ENCODE measurements around the gene LIX1L. TPM values are rescaled to one million over a fixed set of nuclear protein-coding genes. Genes with fewer than 3 reads are reported as not detected.

The LIX1L gene
- total RNA-seq, 1 experiment from 2014 or later = 34.1 TPM

- peak overlapping the region; percentile 51 for H3K27ac ChIP-seq
- peak in 1 of 2 experiments; percentile 53 for DNase-seq (ENCODE audit: low read depth in 1 of 2, low spot score in 2 of 2)
These were observed 5.6 kb upstream of the LIX1L start for GRCh38 chr1:145963265-145964019.

GRCh38 chr1:145962157-145963102 is 4.6 kb upstream of the LIX1L start:
- no peaks in the 10 kb centered on the region for H3K36me3 ChIP-seq
- peak overlapping the region; percentile 27 for H3K4me3 ChIP-seq
- H3K9me3 ChIP-seq (replicated peaks) = no peaks in the 10 kb centered on the region
- DNase-seq (ENCODE audit: low read depth in 1 of 2, low spot score in 2 of 2) = no peak
- H3K4me1 ChIP-seq (replicated peaks) = peaks cover 53% of the 10 kb centered on the region
- H3K27ac ChIP-seq = no peak overlapping the region
- no peaks in the 10 kb centered on the region for H3K27me3 ChIP-seq (replicated peaks)

More at GRCh38 chr1:145963265-145964019, 5.6 kb upstream of the LIX1L start:
- Histone ChIP-seq H3K4me3 (peak overlapping the region; percentile 50; the same call in 1 of the 2 replicates), H3K9me3 (replicated peaks) (no peaks in the 10 kb centered on the region), H3K27me3 (replicated peaks) (no peaks in the 10 kb centered on the region), H3K36me3 (no peaks in the 10 kb centered on the region), H3K4me1 (replicated peaks) (peaks cover 52% of the 10 kb centered on the region)

- H3K27ac ChIP-seq = no peak overlapping the region
- no peaks in the 10 kb centered on the region for H3K36me3 ChIP-seq
- H3K27me3 ChIP-seq (replicated peaks) = no peaks in the 10 kb centered on the region
- no peaks in the 10 kb centered on the region for H3K9me3 ChIP-seq (replicated peaks)
- H3K4me1 ChIP-seq (replicated peaks) = peaks cover 54% of the 10 kb centered on the region
- peak overlapping the region; percentile 58 for H3K4me3 ChIP-seq
- DNase-seq (ENCODE audit: low read depth in 1 of 2, low spot score in 2 of 2) = no peak
These were observed 3.8 kb upstream of the LIX1L start for GRCh38 chr1:145961425-145962156.

- Histone ChIP-seq H3K4me3 (peak overlapping the region; percentile 58), H3K4me1 (replicated peaks) (peaks cover 59% of the 10 kb centered on the region), H3K36me3 (no peaks in the 10 kb centered on the region), H3K27me3 (replicated peaks) (no peaks in the 10 kb centered on the region), H3K9me3 (replicated peaks) (no peaks in the 10 kb centered on the region), H3K27ac (peak overlapping the region; percentile 37; the same call in 1 of the 2 replicates)
- DNase-seq (ENCODE audit: low read depth in 1 of 2, low spot score in 2 of 2) = no peak
These were observed 3.2 kb upstream of the LIX1L start for GRCh38 chr1:145961109-145961424.

- H3K27ac ChIP-seq = peak overlapping the region; percentile 37; the same call in 1 of the 2 replicates
- peak; percentile 83 to 85 for DNase-seq (ENCODE audit: low read depth in 1 of 2, low spot score in 2 of 2)
- peaks cover 64% of the 10 kb centered on the region for H3K4me1 ChIP-seq (replicated peaks)
- peak overlapping the region; percentile 58 for H3K4me3 ChIP-seq
- no peaks in the 10 kb centered on the region for H3K36me3 ChIP-seq
- H3K9me3 ChIP-seq (replicated peaks) = no peaks in the 10 kb centered on the region
- H3K27me3 ChIP-seq (replicated peaks) = no peaks in the 10 kb centered on the region
These were observed 2.8 kb upstream of the LIX1L start for GRCh38 chr1:145960468-145961108.

GRCh38 chr1:145959957-145960467 is 2.2 kb upstream of the LIX1L start:
- Histone ChIP-seq H3K4me1 (replicated peaks) (peaks cover 64% of the 10 kb centered on the region), H3K36me3 (peaks cover under 1% of the 10 kb centered on the region), H3K9me3 (replicated peaks) (no peaks in the 10 kb centered on the region), H3K27ac (no peak overlapping the region), H3K4me3 (peak overlapping the region; percentile 58), H3K27me3 (replicated peaks) (no peaks in the 10 kb centered on the region)
- DNase-seq (ENCODE audit: low read depth in 1 of 2, low spot score in 2 of 2) = no peak

GRCh38 chr1:145959333-145959732 is 1.5 kb upstream of the LIX1L start:
- DNase-seq (ENCODE audit: low read depth in 1 of 2, low spot score in 2 of 2) = no peak
- no peak overlapping the region for H3K27ac ChIP-seq
- peaks cover 63% of the 10 kb centered on the region for H3K4me1 ChIP-seq (replicated peaks)
- H3K36me3 ChIP-seq = peaks cover 8% of the 10 kb centered on the region
- no peaks in the 10 kb centered on the region for H3K27me3 ChIP-seq (replicated peaks)
- no peaks in the 10 kb centered on the region for H3K9me3 ChIP-seq (replicated peaks)
- no peak overlapping the region for H3K4me3 ChIP-seq

GRCh38 chr1:145958734-145959133 is 917 bp upstream of the LIX1L start:
- H3K27me3 ChIP-seq (replicated peaks) = no peaks in the 10 kb centered on the region
- no peak for DNase-seq (ENCODE audit: low read depth in 1 of 2, low spot score in 2 of 2)
- no peak overlapping the region for H3K4me3 ChIP-seq
- H3K27ac ChIP-seq = no peak overlapping the region
- H3K4me1 ChIP-seq (replicated peaks) = peaks cover 57% of the 10 kb centered on the region
- H3K36me3 ChIP-seq = peaks cover 9% of the 10 kb centered on the region
- H3K9me3 ChIP-seq (replicated peaks) = no peaks in the 10 kb centered on the region

- Histone ChIP-seq H3K36me3 (peaks cover 20% of the 10 kb centered on the region), H3K4me3 (peak overlapping the region; percentile 52), H3K27me3 (replicated peaks) (no peaks in the 10 kb centered on the region), H3K4me1 (replicated peaks) (peaks cover 41% of the 10 kb centered on the region), H3K9me3 (replicated peaks) (no peaks in the 10 kb centered on the region), H3K27ac (peak overlapping the region; percentile 41)
- peak in 1 of 2 experiments; percentile 26 for DNase-seq (ENCODE audit: low read depth in 1 of 2, low spot score in 2 of 2)
These were observed 905 bp downstream of the LIX1L start for GRCh38 chr1:145956781-145957442.

- H3K36me3 ChIP-seq = peaks cover 24% of the 10 kb centered on the region
- peak overlapping the region; percentile 41; the same call in 1 of the 2 replicates for H3K27ac ChIP-seq
- DNase-seq (ENCODE audit: low read depth in 1 of 2, low spot score in 2 of 2) = no peak
- peaks cover 36% of the 10 kb centered on the region for H3K4me1 ChIP-seq (replicated peaks)
- H3K27me3 ChIP-seq (replicated peaks) = no peaks in the 10 kb centered on the region
- H3K4me3 ChIP-seq = peak overlapping the region; percentile 52
- no peaks in the 10 kb centered on the region for H3K9me3 ChIP-seq (replicated peaks)
These were observed 1.5 kb downstream of the LIX1L start for GRCh38 chr1:145956361-145956760.

- no peak for DNase-seq (ENCODE audit: low read depth in 1 of 2, low spot score in 2 of 2)
- no peaks in the 10 kb centered on the region for H3K27me3 ChIP-seq (replicated peaks)
- no peak overlapping the region for H3K4me3 ChIP-seq
These were observed 2.4 kb downstream of the LIX1L start for GRCh38 chr1:145955436-145955835.

GRCh38 chr1:145953861-145954260 is 4.0 kb downstream of the LIX1L start:
- Histone ChIP-seq H3K4me1 (replicated peaks) (peaks cover 21% of the 10 kb centered on the region), H3K9me3 (replicated peaks) (no peaks in the 10 kb centered on the region), H3K36me3 (peaks cover 35% of the 10 kb centered on the region), H3K4me3 (no peak overlapping the region), H3K27ac (no peak overlapping the region), H3K27me3 (replicated peaks) (no peaks in the 10 kb centered on the region)
- DNase-seq (ENCODE audit: low read depth in 1 of 2, low spot score in 2 of 2) = no peak

More at GRCh38 chr1:145955436-145955835, 2.4 kb downstream of the LIX1L start:
- Histone ChIP-seq H3K36me3 (peaks cover 29% of the 10 kb centered on the region), H3K4me1 (replicated peaks) (peaks cover 28% of the 10 kb centered on the region), H3K9me3 (replicated peaks) (no peaks in the 10 kb centered on the region), H3K27ac (no peak overlapping the region)
